ENCODE results near the gene GABRB3.

GRCh38 chr15:26614734-26615133 is 158.1 kb downstream of the GABRB3 start:
- no peak for TF ChIP-seq POLR2A (IDR thresholded peaks at IDR 0.05; ENCODE audit: low read length)
- TF ChIP-seq GATA1 (IDR thresholded peaks at IDR 0.05; ENCODE audit: low read depth, low read length), result no peak
